NCI-H345 (cell line): ENCODE results near the gene KLRD1.
"Not testable (repeated sequence)": the region's sequence is repeated elsewhere in the genome, so short reads cannot be mapped to it uniquely, and the experiment has no call there.

ENCODE experiments used
- DNase-seq: peaks from one replicate; lab custom pipeline; 2025; lab: John Stamatoyannopoulos, UW

The KLRD1 gene, protein sequence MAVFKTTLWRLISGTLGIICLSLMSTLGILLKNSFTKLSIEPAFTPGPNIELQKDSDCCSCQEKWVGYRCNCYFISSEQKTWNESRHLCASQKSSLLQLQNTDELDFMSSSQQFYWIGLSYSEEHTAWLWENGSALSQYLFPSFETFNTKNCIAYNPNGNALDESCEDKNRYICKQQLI

DNA sequence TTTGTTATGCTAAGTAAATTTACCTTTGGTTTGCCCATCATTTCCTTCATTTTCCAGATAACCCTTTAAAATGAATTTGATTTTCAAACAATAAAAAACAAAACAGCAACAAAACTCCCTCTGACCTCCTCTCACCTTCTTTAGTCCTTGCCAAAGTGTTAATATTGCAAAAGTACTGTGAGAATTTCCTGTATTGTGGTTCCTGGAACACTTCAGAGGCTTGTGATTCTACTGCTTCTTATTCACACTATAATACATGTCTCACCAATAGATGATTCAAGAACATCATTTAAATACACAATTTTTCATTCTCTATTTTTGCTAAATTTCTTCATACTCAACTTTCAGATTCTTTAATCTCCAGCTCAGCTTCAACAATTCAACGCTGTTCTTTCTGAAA, at the start of gene KLRD1:
TSS of gene KLRD1 (plus strand) at position 241 of the 400 bp plus-strand sequence. CDS start 208 bp downstream, outside the sequence.
- DNase-seq: no peak

DNA sequence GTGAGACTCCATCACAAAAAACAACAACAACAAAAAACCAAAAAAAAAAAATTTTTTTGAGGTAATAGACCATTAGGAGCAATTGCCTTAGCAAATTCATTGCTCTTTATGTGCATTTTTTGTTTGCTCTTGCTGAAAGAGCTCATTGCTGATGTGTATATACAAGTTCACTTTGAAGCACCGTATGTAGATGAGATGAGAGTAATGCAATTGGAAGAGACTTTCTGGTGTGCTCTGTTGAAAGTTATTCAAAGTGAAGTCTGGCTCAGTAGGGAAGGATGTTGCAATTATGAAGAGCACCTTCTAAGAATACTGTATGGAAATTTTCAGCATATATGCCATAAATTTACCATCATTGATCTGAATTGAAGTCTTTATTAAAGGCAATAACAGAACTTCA, 46.7 kb upstream of the KLRD1 start:
- DNase-seq: no peak

DNA sequence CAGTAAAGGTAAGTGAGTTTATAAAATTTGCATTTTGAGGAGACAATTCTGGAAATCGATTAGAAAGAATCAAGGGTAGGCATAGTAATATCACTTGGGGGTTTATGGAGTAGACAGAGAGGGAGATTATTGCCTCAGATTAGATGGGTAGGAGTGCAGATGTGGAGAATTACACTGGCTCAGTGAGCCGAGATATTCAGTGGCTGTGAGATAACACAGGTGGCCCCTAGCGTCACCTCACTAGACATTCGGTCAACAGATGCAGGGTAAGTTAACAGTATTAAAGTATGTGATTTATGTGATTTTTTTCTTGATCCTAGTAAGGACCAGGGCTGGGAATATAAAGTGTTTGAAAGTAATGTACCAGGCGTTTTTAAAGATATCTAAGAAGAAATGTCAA, 39.6 kb upstream of the KLRD1 start:
- DNase-seq: no peak

DNA sequence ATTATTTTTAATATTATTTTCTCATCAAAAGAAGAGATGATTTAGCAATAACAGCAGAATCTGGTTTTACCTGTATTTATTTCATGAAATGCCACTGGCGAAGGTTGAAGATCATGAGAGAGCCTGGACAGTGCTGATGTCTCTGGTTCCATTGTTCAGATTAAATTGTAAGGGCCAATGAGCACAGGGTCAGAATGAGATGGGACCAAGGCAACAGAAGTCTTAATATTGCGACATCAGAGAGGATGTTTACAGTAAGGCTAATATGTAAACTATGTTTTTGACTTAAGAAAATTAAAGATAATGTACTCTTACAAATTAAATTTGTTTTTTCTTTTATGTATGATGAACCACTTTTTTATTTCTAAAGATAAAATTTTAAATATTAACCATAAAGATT, 35.2 kb upstream of the KLRD1 start:
- no peak for DNase-seq

DNA sequence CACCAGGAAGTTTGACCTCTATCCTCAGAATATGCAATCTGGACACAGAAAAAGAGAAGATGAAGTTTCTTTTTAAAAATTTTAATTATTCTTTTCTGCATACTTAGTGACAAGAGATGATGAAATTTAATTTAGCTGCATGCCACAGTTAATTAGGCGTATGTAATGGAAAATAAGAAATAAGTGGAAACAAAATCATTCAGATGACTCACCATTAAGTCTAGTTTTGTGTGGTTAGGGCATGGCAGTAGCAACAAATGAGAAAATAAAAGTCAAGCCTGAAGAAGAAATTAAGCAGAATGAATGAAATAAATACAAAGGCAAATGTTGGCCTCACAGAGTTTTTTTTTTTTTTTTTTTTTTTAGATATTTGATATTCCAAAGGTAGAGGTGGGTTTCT, 30.9 kb upstream of the KLRD1 start:
- DNase-seq: no peak

DNA sequence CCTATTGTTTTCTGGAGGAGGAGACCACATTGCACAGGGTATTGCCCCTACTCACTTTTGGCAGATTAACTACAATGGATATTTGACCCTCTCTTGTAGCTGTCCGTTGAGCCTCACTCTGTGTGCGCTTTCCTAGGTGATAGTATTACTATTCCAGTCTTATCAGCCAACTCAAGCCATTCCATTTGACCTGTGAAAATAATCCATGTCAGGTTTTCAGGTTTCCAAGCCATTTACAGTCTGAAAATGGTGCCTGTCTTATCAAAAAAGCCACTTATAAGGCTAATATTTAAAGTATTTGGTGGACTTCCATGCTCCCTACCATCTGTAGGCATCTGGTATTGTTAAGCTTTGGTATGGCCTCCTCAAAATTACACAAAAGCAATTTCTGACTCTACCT, 29.6 kb upstream of the KLRD1 start:
- no peak for DNase-seq

DNA sequence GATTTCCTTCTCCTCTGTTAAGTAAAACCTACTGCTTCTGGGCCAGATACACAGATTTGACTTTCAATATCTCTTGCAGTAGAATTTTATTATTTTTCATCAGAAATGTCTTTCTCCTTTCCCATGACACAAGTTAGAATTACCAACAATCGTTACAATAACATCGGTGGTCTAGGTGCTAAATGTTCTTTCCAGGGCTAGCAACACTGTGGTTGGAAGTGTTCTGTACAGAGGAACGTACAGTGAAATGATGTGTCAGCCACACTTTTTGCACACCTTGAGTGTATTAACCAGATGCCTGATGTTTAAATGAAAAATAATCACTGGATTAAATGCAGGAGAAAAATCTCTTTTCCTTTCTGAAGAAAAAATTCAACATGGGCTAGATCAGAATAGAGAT, 27.7 kb upstream of the KLRD1 start:
- no peak for DNase-seq

DNA sequence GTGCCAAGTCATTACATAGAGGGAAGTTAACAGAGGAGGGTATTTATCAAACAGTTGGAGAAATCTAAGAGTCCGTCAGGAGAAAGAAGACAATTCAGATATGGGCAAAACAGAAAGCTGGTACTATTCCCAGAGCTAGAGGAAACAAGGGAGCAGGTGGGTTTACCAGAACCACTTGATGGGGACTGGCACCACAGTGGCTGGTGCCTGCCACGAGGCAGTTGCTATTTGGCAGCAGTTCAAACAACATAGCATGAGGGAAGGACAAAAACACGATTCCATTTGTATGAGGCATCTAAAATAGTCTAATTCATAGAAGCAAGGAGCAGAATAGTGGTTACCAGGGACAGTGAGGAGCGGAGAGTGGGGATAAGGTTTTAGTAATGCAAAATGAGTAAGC, 24.6 kb upstream of the KLRD1 start:
- peak; percentile 25 for DNase-seq

DNA sequence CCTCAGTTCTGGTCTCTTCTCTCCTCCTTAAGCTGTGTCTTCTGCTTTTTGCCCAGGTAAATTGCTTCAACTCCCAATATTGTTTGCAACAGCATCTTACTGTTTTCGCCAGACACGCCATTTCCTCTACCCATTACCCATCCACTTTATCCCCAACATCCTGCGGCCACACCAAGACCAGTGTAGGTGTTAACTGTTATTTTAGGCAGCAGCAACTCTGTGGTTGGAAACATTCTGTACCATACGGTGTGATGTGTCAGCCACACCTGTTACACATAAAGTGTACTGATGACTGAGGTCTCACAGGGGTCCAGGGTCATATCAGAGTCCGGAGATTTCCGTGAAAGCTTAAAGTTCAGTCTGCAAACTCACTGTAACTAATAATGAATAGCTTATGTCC, 21.8 kb upstream of the KLRD1 start:
- DNase-seq: no peak

DNA sequence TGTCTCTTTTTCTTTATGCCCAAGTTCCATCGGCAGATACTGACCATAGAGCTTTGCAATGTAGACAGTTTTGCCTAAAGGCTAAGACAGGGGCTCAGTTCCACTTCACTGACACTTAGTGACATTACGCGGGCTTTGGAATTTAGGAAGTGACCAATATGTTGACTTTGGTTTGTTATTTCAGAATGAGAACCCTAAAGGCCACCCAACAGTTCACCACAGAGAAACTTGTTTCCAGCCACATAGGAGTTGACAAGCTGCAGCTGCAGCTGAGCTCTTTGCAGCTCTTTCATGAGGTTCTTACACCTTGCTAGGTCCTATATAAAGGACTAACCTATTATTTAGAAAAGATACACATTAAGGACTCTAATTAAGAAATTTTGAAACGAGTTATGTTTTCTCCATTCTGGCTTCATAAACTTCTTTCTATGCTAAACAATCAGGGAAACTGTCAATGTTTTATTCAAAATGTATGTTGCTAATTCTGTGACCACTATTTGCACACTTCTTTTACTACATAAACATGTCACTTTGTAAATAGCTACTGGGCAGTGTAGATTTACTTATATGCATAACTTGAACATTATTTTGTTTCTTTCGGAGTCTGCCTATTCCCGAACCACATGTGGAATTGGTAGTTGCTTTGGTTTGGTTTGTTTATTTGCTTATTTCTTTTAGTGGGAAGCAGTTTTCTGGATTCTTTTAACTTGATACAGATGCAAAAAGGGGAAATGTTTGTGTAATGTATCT, 18.5 kb upstream of the KLRD1 start:
- no peak for DNase-seq

DNA sequence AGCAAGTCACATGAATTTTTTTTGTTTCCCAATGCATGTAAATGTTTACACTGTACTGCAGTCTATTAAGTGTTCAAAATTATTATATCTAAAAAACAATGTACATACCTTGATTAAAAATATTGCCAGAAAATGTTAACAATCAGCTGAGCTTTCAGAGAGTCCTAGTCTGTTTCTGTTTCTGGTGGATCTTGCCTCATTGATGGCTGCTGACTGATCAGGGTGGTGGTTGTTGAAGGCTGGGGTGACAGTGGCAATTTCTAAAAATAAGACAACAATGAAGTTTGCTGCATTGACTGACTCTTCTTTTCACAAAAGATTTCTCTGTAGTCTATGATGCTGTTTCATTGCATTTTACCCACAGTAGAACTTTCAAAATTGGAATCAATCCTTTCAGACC, 16.6 kb upstream of the KLRD1 start:
- no peak for DNase-seq

DNA sequence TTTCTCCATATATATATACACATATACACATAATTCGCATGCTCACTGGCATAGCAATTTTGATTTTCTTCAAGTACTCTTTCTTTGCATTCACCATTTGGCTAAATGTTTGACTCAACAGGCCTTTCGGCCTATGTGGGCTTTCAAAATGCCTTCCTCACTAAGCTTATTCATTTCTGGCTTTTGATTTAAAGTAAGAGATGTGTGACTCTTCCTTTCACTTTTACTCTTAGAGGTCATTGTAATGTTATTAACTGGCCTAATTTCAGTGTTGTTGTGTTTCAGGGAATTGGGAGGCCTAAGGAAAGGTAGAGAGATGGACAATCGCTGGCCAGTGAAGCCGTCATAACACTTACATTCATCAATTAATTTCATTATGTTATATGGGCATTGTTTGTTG, 14.5 kb upstream of the KLRD1 start:
- no peak for DNase-seq

DNA sequence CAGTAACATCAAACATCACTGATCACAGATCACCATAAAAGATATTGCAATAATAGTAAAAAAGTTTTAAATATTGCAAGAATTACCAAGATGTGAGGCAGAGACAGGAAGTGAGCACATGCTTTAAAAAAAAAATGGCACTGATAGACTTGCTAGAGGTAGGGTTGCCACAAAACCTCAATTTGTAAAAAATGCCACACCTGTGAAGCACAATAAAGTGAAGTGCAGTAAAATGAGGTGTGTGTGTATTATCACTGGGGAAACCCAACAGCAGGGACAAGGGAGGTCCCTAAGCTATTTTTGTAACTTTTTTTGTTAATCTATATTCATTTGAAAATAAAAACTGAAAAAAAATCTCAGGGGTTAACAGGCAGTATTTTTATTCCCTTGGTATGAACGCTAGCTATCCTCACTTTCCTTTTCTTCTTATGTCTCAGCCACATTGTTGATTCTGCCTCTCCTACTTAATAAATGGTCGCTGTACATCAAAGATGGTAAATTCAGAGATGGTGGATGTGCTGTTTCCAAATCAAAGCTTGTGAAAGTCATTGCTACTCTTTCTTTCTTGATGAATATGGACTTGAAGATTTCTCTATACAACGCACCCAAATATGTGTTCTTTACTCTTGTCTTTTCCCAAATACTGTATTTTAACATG, 14.0 kb upstream of the KLRD1 start:
- DNase-seq: no peak

DNA sequence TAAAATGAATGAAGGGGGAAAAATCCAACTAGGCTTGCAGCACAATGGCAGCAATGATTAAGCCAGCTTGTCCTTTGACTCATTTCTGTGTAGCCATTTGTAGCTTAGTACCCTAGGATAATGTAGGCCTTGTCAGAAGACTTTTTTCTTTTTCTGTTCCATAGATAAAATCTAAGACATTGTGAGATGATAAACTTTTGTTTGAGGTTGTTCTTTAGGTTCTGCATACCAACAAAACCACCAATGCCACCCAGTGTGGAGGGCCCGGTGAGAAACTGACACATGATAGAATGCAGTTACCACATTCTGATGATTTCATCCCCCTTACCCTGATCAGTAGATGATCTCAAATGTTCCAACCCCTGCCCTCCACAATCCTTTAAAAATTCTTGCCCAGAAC, 6.6 kb upstream of the KLRD1 start:
- no peak for DNase-seq

DNA sequence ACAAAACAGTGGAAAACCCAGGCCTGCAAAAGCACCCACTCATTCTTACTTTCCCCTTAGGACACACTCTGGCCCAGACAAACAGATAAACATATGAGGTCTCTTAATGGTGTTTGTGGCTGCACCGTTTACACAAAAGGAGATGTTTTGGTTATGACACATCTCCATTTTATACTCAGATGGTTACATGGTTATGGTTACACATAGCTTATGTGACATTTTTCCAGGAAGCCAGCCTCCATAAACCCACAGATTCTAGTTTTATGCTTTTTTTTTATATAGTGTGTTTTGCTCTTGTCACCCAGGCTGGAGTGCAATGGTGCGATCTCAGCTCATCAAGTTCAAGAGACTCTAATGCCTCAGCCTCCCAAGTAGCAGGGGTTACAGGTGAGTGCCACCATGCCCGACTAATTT, 3.5 kb upstream of the KLRD1 start:
- DNase-seq: no peak

DNA sequence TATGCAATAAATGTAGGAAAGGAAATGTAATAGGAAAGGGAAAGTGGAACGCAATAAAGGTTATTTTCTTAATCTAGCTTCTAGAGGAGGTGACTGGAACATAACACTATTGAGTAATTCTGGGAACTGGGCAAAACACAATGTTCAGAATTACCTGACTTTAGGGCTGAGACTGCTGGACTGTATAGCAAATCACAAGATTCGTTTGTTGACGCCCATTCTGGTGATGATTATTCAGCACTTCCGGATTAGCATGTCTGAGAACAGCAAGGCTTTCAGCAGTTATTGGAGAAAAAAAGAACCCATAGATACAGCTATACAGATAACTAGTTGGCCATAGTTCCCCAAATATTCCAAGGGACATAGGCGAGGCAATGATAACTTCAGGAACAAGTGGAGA, 2.3 kb upstream of the KLRD1 start:
- DNase-seq: no peak

DNA sequence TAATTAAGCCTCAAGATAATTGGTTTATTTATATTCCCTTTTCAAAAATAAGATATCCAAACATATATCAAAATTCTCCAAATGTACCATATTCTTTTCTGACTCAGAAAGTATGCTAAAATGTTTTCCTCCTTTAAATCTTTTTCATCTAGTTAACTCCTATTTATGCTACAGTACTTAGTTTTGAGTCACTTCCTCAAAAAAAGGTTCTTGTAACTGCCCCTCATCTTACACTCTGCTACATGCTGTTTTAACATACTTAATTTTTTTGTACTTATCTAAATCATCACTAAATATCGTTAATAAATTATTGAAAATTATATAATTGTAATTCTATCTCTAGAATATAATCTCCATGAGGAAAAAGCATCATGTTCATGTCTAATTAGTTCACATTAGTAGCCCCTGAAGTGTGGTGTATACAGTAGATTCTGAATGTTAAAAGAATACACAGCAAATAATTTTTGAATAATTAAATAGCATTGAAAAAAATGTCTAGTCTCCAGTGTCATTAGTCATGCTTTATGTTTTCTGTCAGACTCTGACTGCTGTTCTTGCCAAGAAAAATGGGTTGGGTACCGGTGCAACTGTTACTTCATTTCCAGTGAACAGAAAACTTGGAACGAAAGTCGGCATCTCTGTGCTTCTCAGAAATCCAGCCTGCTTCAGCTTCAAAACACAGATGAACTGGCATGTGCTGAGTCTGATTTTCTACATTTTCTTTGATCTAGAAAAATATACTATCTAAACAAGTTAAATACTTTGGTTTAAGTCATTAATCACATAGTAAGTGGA, 3.5 kb downstream of the KLRD1 start:
- DNase-seq: no peak

DNA sequence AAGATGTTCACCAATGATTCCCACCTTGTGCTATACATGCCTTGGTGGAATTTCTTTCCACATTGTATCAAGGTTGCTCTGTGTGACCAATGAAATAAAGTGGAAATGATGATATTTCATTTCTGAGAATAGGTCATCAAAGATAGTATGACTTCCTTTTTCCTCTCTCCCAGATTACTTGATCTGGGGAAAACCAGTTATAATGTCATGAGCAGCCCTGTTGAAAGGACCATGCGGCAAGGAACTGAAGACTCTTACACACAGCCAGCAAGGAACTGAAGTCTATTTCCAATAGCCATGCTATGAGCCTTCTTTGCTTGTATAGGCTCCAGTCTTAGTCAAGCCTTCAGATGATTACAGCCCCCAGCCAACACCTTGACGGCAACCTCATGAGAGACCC, 11.7 kb downstream of the KLRD1 start:
- DNase-seq: no peak

DNA sequence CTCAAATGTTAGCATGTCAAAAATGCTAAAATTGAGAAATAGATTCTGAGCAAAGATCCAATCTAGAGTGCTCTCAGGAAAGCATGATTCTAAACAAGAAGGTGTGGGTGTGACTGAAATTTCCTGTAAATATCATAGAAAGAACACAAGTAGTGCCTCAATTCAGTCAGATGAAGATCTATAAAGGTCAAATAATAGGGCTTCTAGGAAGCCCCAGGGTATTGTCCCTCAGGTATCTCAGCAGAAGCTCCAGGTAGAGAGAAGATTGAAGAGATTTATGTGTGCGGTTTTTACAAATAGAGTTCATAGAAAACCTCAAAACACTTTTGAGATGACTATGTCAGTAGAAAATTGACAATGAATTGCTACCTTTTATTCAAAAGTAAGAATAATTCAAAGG, 13.0 kb downstream of the KLRD1 start:
- DNase-seq: no peak

DNA sequence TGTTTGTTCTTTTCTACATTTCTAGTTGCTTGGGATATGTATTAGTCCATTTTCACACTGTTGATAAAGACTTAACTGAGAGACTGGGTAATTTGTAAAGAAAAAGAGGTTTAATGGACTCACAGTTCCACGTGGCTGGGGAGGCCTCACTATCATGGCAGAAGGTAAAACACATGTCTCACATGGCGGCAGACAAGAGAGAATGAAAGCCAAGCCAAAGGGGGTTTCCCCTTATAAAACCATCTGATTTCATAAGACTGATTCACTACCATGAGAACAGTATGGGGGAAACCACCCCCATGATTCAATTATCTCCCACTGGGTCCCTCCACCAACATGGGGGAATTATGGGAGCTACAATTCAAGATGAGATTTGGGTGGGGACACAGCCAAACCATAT, 21.0 kb downstream of the KLRD1 start:
- DNase-seq: not testable (repeated sequence)

DNA sequence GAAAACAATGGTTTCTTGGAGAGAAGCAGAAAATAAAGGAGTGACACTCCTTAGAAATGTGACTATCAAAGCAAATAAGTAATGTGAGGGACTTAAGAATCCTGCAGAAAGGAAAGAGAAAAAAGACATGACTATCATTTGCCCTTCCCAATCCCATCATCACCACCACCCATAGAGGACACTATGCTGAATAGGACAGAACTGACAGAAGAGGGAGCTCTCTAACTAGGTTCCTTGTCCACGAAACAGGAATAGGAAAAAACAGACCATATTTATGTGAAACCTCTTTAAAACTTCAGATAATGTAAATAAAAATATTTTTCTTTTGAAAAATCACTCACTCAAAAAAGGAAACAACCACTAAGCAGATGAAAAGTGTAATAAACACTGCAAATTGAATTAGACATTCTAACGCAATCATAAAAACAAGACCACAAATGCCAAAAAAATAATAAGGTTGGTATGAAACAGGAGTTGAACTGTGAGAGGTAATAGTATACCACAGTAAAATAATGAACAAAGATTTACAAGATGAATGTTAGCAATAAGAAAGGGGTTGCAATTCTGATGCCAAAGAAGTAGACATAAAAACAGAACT, 24.1 kb downstream of the KLRD1 start:
- DNase-seq: peak; percentile 56

DNA sequence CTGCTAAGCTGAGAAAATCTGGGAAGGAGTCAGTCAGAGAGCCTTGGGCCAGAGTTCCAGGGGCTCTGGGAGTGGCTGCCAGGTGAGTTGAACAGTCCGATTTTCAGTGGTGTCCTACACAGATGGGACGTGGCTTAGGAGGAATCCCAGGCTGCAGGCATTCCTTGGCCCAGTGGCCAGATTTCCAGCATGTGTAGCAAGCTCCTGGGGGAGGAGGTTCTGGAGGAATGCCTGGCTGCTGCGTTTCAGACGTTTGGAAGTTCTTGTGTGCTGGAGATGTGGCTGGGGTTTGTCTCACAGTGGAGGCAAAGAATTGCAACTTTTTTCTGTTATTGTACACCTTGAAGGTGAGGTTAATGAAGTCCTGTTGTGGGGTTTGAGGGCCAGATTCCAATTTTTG, 28.5 kb downstream of the KLRD1 start:
- not testable (repeated sequence) for DNase-seq
